Activated CD4-positive, alpha-beta T cell treated with anti-CD3 and anti-CD28 coated beads for 4 hours (primary cell): ENCODE results near the gene MACC1.
"Not testable (repeated sequence)": the region's sequence is repeated elsewhere in the genome, so short reads cannot be mapped to it uniquely, and the experiment has no call there.

Source experiments
- DNase-seq, 2 donors: peaks; one replicate each; pipeline ENCODE4 v3.0.0-alpha.2; 2020

MACC1 gene

DNA sequence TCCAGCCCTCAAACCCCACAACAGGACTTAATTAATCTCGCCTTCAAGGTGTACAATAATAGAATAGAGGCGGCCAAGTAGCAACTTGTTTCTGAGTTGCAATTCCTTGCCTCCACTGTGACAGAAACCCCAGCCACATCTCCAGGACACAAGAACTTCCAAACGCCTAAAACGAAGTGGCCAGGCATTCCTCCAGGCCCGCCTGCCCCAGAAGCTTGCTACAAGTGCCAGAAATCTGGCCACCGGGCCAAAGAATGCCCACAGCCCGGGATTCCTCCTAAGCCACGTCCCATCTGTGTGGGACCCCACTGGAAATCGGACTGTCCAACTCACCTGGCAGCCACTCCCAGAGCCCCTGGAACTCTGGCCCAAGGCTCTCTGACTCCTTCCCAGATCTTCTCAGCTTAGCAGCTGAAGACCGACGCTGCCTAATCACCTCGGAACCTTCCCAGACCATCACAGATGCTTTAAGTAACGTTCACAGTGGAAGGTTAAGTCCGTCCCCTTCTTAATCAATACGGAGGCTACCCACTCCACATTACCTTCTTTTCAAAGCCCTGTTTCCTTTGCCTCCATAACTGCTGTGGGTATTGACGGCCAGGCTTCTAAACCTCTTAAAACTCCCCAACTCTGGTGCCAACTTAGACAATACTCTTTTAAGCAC lies 94.4 kb downstream of the MACC1 start:
- DNase-seq: not testable (repeated sequence)

DNA sequence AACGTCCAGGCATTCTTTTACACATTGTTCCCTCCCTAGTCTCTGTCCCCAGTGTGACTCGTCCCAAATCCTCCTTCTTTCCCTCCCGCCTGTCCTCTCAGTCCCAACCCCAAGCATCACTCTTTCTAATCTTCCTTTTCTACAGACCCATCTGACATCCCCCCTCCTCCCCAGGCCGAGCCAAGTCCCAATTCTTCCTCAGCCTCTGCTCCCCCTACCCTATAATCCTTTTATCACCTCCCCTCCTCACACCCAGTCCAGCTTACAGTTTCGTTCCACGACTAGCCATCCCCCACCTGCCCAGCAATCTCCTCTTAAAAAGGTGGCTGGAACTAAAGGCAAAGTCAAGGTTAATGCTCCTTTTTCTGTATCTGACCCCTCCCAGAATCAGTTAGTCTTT lies 95.1 kb downstream of the MACC1 start:
- no peak for DNase-seq

DNA sequence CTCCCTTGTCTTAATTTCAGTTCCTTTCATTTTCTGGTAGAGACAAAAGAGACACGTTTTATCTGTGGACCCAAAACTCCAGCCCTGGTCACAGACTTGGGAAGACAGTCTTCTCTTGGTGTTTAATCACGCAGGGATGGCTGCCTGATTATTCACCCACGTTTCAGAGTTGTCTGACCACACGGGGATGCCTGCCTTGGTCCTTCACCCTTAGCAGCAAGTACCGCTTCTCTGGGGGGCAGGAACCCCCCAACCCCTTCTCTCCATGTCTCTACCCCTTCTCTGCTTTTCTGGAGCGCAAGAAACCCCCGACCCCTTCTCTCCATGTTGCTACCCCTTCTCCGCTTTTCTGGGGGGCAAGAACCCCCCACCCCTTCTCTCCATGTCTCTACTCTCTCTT lies 95.8 kb downstream of the MACC1 start:
- DNase-seq: no peak

DNA sequence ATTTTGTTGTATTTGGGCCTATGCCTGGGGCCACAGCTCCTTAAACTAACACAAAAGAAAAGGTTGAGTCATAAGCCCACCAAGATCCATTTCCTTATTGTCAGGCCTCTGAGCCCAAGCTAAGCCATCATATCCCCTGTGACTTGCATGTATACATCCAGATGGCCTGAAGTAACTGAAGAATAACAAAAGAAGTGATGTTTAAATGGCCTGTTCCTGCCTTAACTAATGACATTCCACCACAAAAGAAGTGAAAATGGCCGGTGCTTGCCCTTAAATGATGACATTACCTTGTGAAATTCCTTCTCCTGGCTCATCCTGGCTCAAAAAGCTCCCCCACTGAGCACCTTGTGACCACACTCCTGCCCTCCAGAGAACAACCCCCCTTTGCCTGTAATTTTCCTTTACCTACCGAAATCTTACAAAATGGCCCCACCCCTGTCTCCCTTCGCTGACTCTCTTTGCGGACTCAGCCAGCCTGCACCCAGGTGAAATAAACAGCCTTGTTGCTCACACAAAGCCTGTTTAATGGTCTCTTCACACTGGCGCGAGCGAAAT lies 96.5 kb downstream of the MACC1 start:
- not testable (repeated sequence) for DNase-seq

DNA sequence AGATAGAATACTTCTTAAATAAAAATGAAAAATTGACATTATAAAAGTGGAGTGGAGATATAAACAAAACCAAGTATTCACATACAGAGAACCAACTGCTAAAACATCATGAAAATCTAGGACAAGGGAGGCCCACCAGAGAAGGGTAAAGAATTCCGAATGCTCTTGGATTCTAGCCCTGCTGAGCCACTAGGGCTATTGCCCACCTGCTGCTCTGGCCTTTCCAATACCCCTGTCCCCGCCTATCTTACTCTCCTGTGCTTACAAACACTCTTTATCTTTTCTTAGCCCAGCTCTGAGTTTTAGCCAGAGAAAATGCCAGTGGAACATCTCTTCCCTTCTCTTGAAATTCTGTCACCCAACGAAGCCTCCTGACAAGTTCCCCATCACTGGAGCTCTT lies 100.3 kb downstream of the MACC1 start:
- DNase-seq: no peak

DNA sequence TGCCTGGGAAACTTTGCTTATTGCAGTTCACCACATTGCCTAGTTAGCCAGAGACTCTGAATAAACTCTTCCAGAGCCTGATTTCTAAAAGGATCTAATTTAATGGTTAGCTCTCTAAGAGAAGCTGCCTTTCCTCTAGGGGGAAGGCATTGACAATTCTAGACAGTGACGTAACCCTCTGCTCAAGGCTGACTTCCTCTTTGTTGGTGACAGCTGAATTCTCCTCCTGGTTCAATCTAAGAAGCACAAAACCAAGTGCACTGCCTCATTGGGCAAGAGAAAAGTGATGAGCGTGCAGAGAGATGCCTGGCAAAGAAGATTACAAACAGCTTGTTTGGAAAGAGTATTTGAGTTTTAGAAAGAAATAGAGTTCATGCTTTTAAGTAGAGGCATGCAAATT lies 102.7 kb downstream of the MACC1 start:
- DNase-seq: no peak

DNA sequence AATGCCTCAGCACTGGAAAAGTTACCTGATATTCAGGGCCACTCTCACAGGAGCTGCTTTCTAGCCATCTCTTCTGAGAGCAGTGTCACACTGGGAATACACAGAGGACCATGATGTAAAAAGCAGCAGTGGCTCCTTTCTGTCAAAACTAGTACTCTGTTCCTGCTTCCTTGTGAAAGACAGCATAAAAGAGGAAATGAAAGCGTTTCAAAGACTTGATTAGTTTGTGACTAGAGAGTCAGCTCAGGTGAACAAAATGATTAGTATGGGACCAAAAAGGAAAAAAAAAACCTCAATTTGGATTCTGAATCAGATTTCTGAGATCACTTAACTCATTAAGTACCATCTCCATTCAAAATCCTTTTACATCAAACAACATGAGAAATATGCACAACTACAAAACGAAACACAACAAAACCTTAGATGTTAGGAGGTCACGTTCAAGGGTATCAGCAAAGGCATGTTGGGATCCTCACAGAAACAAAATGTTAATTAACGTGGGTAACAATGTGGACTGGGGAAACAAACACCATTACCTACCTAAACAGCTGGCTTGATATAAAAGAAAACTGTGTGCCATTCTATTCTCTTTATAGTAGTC lies 103.7 kb downstream of the MACC1 start:
- DNase-seq: no peak

DNA sequence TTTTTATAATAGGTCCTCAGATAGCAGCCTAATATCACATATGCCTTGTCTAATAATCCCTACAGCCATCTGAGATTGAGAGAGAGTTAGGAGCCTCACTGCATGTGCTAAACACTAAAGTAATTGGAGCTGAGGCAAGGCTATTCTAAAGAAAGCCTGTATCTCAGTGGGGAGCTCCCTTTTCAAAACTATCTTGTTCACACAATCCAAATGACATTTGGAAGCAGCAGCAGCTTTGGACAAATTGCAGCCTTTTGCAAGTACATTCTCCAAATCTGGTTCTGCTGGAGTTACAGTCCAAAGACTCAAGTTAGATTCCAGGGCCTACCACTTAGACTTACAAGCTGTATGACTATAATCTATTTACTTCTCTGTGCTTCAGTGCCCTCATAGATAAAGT lies 104.5 kb downstream of the MACC1 start:
- no peak for DNase-seq

DNA sequence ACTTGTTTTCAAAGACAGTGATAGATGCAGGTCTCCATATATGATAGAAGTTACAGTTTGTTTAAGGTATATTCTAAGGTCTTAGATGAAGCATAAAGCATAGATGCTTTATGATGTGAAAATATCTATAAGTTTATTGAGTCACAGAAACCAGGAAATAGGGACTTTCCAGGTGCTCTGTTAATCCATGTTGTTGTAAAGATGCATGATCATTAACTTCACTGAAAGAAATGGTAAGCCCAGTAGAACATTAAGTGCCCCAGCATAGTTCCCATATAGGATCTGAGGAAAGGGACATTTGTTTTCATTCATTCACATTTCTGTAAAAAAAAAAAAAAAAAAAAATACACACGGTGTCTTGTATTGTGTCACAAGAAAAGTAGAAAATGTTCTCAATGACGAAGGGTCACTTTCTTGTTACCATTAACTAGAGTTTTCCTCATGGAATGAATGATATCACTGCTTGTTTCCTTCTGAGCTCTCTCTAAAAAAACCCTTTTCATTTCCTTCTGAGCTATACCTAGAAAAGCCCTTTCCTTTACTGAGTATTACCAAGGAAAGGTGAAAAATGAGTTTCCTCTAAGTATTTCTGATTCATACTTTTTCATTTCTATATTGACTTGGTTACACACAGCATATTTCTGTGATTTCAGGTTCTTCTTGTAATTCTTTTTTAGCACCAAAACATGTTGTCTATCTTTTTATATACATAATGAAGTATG lies 105.2 kb downstream of the MACC1 start:
- no peak for DNase-seq

DNA sequence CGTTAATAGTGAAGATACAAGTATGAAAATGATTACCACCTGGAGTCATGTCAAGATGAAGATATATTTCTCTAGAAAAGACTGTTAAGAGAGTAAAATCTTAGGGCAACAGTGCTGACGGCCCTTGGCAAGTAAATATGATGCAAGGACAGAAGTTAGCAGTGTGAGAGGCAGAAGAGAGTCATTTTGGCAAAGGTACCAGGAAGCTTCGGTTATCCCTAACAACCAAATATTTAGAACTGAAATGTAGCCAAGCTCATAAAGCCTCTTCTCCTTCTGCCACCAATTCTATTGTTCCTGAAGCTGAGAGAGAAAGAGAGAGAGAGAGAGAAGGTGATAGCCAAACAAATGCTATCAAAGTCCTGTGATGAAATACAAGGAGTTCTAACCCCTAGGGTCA lies 109.6 kb downstream of the MACC1 start:
- no peak for DNase-seq

DNA sequence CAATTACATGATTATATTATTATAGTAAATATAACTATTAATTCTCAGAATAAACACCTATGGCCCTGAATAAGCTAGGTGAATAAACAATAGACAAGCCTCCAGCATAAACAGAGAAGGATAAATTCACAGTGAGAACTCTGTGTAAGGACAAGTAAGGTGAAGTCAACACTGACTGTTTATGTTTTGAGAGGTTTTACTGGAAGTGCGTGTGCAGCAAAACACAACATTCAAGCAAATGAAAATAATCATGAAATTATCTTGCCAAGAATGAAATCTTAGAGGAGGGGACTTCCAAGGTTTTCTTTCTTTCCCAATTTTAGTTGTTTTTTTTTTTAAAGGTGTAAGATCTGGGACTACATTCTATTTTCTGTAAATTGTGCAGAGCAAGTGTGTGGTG lies 112.5 kb downstream of the MACC1 start:
- DNase-seq: no peak

DNA sequence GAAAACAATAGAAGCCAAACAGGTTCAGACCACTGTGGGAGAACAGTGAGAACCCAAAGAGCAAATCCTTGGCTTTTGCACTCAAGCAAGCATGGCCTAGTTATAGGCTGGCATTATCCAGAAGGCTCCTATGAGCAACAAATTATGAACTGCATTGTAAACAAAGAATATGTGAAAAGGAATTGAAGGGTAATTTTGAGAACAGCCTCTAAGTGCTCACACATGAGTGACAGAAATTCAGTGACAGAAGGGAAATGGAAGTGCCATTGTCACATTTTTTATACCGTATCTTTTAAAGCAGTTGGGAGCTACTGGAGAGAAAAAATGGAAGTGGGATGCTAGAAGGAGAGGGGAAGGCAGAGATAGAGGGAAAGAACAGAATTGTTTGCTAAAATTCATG lies 114.2 kb downstream of the MACC1 start:
- DNase-seq: no peak

DNA sequence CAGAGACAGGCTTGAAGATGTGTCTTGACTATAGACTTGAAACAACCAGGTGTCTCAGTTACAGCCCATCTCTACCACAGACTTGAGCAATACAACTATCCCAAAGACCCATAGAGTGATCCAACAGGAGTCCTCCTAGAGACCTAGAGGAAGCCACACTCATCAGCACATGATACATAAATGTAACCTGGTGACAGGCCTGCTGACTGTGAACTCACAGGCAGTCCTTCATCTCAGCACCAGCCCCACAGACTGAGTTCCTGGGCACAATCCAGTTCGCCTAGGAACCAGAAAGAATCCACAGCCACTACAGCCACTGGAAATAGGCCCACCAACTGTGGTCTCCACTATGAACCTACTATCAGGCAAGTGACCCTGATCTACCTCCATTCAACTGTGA lies 121.3 kb downstream of the MACC1 start:
- DNase-seq: no peak

DNA sequence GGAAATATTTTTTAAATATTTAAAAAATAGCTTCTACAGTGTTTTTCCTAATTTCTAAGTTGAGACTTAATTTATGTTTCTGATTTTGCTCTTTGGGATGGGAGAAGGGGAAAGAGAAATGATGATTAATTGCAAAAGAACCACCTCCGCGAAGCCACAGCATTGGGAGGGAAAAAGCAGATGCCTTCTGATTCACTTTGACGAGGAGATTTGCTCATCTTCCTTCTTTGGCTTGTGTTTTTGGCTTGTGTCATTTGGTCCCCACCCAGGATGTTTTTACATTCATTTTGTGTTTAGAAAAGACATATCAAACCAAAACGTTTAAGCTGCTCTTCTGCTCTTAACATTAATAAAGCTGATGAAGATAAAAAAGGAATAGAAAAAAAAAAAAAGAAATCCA lies 121.7 kb downstream of the MACC1 start:
- DNase-seq: no peak

DNA sequence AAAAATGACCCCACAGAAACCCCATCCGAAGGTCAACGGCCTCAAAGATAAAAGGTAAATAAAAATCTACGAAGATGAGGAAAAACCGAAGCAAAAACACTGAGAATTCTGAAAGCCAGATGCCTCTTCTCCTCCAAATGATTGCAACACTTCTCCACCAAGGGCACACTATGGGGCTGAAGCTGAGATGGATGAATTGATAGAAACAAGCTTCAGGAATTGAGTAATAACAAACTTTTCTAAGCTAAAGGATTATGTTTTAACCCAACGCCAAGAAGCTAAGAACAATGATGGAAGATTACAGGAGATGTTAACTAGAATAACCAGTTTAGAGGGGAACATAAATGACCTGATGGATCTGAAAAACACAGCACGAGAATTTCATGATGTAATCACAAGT lies 127.8 kb downstream of the MACC1 start:
- no peak for DNase-seq

DNA sequence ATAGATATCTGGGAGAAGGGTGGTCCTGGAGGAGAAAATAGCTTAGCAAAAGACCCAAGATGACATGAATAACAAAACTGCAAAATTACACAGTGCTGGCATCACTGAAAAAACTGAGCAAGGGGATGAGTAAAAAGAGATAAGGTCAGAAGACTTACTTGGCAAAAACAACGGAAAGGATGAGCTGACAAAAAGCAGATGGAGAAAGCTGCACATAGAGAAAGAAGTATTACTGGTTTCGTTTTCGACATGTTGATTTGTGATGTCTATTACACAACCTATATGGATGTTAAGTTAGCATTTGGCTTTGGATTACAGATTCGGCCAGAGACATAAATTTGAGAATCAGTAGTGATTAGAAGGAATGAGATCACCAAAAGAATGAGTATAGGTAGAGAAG lies 132.1 kb downstream of the MACC1 start:
- no peak for DNase-seq
